GM19025 (cell line): ENCODE results near the gene FOXB1.

Experiments
- ATAC-seq: cut with Tn5 transposase; IDR thresholded peaks from one replicate; pipeline ENCODE4 v1.9.1; 2021; ENCODE audit warnings: mild to moderate bottlenecking, low read depth, moderate library complexity; ENCODE audit not compliant: unreplicated experiment

FOXB1 gene

DNA sequence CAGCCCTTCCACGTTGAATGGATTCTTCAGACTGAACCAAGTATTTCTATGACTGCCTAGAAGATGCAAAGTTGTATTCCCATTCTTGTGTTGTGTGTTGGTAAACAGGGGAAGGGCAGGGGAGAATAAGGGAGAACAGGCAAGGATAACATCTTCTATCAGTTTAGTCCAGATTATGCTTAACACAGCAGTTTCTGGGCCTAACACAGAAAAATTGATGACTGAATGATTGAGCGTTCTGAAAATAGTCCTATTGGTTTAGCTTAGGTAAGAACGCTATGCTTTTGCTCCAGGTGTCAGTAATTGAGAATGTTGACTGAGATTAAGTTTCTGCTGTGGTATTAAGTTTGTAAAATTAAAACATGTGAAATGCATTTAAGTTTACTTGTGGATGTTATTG is 8.6 kb downstream of the FOXB1 start:
- no peak for ATAC-seq

DNA sequence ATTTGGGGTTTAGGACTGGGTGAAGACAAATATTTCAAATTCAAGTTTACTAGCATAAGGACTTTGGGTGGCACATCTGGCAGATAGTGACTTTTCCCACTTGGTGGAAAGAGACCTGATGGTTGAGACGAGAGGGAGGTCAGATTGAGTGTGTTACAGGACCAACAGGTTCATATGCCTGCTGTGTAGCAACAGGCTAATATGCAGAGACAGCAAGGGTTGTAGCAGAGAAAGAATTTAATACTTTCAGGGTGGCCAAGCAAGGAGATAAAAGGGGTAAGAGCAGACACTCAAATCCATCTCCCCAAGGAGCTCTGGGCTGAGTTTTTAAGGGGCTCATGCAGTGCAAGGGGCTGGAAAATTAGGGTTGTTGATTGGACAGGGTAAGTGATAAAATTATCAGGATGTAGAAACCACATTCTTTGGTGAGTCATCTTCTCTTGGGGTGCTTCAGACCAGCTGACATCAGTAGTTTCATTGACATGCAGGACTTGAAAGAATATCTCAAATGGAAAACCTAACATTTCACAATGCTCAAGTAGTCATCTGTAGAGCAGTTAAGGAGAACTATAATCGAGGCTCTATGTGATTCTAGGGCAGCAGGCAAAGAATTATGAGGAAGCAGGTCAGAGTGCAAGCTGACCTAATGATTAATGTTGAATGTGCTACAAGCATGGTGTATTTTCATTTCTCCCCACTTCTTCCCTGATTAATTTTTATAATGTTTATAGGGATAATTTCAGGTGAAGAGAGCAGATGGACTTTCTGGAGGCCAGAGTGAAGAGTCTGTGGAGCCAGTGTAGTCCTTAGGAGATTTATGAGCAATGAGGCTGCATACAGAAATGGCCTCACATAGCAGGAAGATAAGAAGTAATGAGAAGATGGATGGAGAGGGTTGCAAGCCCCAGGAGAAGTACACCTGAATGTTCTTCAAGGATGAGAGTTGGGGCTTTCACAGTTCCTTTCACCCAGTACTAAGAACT is 13.7 kb downstream of the FOXB1 start:
- ATAC-seq = no peak

DNA sequence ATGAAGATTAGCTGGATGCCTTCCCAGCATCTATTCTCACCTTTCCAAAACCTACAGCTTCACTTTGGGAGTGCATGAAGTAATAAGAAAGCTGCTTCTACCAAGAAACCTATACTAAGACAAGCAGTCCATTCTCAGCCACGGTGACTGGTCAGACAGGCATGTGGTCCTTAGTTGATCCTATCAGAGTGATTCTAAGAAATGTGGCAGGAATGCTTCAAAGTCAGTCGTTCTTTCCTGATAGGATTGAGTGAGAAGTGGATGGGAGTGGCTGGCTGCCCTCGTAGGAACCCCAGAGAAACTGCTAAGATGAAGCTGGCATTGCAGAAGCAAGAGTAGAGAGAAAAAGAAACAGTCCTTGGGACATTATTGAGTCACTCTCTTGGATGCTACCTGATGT is 16.6 kb downstream of the FOXB1 start:
- ATAC-seq = no peak

- ATAC-seq = no peak
These were observed 17.7 kb downstream of the FOXB1 start for GRCh38 chr15:60021589-60022378.

GRCh38 chr15:60022379-60022741 is 18.2 kb downstream of the FOXB1 start:
- ATAC-seq = no peak

DNA sequence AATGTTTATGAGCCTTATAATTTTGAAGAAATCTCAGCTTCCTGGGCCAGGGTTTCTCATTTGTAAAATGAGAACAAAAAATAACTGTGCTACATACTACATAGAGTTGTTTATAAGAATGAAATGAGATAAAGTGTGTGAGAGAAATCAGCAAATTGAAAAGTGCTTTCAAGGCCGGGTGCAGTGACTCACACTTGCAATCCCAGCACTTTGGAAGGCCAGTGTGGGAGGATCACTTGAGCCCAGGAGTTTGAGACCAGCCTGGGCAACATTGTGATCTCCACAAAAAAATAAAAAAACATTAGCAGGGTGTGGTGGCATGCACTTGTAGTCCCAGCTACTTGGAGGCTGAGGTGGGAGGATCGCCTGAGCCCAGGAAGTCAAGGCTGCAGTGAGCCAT is 22.4 kb downstream of the FOXB1 start:
- no peak for ATAC-seq

- ATAC-seq = no peak
These were observed 31.2 kb downstream of the FOXB1 start for GRCh38 chr15:60035344-60035743.

GRCh38 chr15:60039316-60039715 is 35.2 kb downstream of the FOXB1 start:
- ATAC-seq = no peak

DNA sequence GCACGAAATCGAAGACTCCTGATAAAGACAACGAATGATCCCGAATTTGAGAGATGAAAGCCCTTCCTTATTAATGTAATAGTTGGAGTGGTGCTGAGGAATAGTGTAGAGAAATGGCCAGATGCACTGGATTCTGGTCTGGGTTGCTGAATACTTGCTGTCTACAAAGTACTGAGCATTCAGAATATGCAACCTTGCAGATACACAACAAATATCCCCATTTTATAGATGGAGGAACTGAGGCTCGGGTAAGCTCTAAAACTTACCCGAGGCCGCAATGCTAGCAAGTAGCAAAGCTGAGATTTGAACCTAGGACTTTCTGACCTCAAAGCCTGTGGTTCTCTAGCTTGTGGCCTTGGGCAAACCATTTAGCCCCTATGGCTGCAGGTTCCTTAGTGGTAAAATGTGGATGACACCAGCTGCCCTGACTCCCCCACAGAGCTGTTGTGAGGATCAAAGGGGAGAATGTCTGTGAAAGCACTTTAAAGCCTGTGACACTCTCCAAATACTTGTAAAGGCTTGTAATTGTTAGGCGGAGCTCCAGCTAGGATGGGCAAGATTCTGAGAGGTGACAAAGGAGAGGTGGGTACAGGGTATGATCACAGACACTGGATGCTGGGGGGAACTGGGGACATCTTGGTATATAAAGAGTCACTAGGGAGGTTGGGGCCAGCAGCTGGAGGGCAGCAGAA is 39.8 kb downstream of the FOXB1 start:
- no peak for ATAC-seq

DNA sequence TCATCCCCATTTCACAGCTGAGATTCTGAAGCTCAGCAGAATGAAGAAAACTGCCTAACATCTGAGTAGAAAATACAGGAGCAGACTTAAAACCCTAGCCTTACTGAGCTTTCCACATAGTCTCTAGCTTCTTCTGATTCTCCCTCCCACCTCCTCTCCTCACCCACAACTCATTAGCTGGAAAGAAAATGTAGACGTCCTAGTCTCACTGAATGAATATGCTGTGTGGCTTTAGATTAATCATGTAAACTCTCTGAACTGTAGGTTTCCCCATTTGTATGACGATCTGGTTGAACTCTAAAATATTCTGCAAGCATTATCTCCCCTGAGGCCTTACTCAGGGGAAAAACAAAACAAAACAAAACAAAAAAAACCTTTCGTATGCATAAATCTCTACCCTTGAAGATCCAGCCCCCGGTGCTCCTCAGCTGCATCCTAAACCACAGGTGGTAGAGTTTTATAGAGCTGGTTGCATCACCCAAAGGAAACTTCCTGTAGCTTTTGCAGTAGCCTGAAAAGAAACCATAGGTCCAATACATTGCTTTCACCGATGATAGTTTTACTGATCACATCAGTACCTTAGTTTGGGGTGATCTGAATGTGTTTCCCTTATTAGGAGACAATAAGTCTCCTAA is 40.6 kb downstream of the FOXB1 start:
- no peak for ATAC-seq

DNA sequence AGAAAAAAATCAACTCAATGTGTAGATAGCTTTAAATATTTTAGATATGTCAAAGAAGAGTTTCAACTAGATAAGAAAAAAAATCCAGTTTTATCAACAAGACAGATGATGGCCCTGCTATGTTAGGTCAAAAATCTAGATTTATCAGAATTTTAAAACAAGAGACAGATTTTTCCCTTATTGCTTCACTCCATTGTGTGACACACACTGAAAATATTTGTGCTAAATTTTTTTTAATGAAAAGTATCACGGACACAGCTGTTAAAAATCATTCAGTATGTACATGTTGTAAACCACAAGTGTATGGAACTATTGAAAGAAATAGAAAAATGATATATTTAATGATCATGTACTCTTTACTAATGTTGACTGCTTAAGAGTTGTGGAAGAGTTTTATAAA is 43.6 kb downstream of the FOXB1 start:
- ATAC-seq = no peak

DNA sequence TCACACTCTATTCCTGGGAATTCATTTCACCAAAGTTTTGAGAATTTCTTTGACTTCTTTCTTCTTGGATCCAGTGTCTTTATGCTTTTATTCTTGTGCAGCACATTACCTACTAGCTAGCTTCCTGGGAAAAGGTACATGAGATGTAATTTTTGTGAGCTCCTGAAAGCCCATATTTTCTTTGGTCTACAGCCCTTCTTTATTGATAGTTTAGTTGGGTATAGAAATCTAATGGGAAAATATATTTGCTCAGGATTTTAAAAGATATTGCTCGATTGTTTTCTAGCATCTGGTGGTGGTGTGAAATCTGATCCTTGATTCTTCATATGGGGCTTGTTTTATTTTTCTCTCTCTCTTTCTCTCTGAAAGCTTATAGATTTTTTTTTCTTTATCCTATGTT is 45.8 kb downstream of the FOXB1 start:
- ATAC-seq = no peak

- ATAC-seq = no peak
These were observed 48.7 kb downstream of the FOXB1 start for GRCh38 chr15:60052796-60053195.

DNA sequence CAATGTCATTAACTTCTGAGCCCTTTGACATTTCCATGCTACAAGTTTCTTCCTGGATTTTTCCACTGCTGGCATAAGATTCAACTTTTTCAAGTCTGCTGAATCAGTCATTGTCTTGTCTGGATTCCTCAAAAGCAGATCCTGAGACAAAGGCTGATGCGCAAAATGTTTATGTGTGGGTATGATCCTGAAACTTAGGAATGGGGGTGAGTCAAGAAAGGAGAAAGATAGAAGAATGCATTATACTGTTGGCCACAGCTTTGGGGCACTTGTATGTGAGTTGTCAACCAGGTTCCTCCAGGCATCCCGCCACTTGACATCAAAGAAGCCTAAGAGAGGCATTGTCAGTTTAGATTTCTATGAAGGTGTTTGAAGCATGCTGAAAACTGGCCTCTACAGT is 50.4 kb downstream of the FOXB1 start:
- ATAC-seq = no peak
